LHCN-M2 (cell line): ENCODE data around the gene CYP27C1. TPM values are rescaled to one million over a fixed set of nuclear protein-coding genes. Genes with fewer than 3 reads are reported as not detected.
"Not testable (repeated sequence)": the region's sequence is repeated elsewhere in the genome, so short reads cannot be mapped to it uniquely, and the experiment has no call there.

Experiments
- DNase-seq: peaks from one replicate; pipeline ENCODE4 v3.0.0-alpha.2; 2012; ENCODE audit warnings: low read depth
- total RNA-seq: library from RNA; depleted of rRNA; stranded (reverse); fragments of >200 nt; gene quantifications from 2 replicates; pipeline ENCODE4 v1.2.3, GENCODE V29; 2014

CYP27C1 gene
- total RNA-seq, 1 experiment from 2014 or later, result 0.63 TPM

DNA sequence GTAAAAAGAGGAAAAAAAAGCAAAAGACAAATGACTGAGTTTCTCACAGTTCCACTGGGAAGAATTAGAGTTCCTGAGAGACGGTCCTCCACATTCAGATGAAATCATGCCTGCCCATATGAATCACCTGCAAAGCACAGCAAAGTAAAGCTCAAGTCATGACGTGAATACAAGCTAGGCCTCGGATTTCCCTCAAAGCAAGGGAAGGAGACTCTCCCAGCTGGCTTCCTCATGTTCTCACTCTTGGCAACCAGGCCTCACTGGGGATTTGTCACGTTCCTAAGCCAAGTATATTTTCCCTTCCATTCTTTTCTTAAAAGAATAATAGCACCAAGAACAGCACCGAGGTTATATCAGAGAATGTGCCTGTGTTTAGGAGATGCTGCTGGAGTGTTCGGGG lies 47.0 kb downstream of the CYP27C1 start:
- DNase-seq, result peak; percentile 80

DNA sequence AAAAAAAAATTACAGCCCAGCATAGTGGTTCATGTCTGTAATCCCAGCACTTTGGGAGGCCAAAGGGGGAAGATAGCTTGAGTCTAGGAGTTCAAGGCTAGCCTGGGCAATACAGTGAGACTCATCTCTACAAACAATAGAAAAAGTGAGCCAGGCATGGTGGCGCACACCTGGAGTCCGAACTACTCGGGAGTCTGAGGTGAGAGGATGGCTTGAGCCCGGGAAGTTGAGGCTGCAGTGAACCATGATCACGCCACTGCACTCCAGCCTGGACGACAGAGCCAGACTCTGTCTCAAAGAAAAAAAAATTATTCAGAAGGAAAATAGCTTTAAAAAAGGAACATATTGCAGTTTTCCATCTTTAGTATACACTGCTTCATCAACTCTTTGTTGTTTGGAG lies 47.8 kb downstream of the CYP27C1 start:
- no peak for DNase-seq

DNA sequence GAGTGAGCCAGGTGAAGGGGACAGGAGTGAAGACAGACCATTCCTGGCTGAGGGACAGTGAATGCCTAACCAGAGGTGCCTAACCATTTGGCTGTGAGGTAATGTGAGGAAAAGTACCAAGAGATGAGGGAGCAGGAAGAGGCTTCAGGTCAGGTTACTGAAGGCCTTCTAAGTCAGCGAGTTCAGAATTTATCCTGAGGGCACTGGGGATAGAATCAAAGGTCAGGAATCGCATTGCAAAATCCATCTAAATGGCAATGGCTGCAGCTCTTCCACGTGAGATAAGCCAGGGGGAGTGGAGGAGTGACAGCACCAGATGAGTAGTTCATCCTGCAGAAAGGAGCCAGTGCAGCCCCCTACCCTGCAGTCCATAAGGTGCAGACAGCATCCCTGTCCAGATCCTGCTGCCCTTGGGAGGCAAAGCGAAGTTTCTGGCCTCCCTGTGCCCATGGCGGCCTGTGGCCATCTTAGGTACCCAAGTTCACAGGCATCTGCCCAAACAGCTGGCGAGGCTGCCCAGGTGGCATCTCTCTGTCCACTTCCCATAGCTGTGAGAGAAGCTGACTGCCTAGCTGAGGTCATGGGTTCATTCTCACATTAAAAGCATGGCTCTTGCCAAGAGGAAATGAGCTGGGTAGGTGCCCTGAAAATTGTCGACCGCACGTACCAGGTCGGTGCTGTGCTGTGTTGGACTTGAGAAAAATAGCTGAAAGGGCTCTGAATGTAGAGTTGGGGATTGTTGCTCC lies 49.5 kb downstream of the CYP27C1 start:
- DNase-seq, result no peak

DNA sequence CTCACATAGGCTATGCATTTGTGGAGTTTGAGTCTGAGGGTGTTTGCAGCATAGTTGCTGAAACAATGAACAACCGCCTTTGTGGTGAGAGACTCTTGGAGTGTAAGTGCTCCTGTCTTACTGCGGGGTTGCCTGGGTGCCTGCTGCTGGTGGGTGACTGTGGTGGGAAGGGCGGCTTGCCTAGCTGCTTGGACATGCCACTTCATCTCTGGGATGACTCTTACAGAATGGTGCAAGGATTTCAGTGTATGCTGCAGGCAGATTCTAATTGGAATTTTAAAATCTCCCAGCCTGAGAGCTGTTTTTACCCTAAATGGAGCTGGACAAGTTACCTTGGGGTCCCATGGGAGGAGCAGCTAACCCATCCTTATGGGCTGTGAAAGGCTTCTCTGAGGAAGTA lies 50.1 kb downstream of the CYP27C1 start:
- DNase-seq, result no peak

DNA sequence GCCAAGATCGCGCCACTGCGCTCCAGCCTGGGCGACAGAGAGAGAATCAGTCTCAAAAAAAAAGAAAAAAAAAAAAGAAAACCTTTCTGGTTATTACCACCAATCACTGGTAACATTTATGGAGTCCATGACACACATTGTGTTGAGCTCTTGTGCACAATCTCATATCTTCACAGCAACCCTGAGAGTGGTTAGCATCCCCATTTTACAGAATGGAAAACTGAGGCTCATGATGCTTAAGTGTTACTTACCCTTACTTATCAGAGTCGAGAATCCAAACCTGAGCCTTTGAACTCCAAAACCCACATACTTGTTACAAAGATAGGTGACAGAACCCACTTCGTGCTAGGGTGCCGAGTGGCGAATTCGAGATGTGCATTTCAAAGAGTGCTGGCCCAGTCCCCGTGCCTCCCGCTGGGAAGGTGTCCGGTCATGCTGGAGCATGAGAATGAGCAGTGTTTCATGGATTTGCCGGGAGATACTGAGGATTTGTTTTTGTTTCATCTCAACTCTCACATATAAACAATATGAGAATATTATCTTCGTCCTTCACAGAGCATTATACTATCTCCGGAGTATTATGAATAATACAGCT lies 50.9 kb downstream of the CYP27C1 start:
- no peak for DNase-seq

DNA sequence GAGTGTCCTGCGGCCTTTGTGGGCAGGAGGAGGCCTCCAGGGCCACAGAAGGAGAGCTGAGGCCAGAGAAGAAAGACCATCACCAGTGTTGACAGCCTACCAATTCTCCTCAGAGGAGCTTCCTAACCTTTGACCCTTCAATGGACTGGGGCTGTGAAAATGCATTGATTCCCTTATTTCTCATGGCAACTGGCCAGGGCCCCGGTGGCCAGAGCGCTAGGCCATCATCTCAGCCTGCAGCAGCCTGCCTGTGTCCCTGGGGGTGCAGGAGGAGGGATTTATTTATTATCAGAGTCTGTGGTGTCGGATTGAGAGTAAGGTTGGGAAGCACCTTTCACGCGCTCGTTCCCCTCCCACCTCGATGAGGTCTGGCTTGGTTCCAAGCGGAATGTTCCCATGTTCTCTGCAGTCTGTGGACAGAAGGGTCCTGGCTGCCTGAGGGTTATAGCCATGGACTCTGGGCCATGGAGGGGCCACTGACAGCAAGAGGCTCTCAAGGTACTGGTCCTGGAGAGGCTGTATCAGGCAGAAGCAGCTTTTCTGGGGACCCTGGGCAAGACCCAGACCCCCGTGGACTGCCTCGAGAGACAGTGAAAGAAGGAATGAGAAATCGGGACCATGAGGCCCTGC lies 53.8 kb downstream of the CYP27C1 start:
- no peak for DNase-seq

DNA sequence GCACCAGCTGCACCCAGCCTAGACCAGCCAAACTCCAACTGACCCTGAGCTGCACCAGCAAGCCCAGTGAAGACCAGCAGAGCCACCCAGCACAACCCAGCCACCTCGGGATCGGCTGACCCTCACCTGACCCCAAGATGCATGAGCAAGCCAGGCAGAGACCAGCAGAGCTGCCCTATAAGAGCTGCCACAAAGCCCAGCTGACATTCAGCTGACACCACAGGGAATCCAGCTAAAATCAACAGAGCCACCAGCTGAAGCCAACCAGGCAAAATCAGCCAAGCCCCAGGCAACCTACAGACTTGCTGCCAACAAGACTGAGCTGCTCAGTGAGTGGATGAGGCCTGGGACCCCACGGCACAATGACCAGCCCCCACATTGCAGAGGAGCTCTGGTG lies 54.6 kb downstream of the CYP27C1 start:
- DNase-seq, result peak; percentile 55

DNA sequence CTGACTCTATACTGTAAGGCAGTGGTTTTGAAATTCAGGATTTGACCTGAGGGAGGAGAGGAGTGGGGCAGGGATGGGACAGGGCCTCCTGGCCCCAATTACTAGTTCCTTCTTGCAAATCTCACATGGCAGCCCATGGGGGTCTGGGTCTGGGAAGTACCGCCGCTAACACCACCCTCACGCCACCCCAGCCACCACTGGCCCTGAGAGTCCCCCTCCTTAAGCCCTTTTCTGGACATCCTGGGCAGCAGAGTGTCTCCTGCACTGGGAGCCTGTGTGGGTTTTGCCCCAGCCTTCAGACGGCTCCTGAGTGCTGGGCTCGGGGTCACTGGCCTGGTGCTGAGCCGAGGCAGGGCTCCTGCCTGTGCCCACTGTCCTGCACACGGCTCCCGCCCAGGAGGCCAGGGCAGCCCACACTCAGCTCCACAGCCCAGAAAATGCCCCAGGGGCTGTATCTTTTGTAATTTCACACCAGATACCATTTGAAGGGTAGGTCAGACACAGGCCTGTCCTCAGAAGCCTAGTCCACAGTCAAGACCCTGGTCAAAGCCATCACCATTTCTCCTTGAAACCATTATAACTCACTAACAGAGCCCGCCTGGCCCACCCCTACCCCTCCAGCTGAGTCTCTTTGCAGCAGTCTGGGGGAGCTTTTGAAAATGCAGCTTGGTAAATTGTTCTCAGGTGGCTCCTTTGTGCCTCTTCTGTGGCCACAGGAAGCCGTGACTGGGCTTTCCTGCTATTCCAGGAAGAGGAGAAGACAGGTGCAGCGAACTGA lies 55.1 kb downstream of the CYP27C1 start:
- DNase-seq, result no peak

DNA sequence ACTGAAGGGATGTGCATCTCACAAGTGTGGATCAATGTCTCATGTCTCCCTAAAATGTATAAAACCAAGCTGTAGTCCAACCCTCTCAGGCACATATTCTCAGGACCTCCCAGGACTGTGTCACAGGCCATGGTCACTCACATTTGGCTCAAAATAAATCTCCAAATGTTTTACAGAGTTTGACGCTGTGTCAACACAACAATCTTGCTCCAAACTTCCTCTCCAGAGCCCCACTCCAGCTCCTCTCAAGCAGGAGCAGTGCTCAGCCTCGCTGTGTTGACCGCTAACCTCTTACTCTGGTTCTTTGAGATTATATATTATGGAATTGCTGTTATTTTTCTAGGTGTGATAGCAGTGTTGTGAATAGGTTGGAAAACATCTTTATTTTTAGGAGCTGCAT lies 56.2 kb downstream of the CYP27C1 start:
- no peak for DNase-seq

DNA sequence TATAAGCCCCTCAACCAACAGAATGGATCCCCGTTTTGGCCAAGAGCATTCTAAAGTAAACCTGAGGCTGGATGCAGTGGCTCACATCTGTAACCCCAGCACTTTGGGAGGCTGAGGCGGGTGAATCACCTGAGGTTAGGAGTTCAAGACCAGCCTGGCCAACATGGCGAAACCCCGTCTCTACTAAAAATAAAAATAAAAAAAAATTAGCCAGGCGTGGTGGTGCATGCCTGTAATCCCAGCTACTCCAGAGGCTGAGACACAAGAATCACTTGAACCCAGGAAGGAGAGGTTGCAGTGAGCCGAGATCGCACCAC lies 57.1 kb downstream of the CYP27C1 start:
- not testable (repeated sequence) for DNase-seq

DNA sequence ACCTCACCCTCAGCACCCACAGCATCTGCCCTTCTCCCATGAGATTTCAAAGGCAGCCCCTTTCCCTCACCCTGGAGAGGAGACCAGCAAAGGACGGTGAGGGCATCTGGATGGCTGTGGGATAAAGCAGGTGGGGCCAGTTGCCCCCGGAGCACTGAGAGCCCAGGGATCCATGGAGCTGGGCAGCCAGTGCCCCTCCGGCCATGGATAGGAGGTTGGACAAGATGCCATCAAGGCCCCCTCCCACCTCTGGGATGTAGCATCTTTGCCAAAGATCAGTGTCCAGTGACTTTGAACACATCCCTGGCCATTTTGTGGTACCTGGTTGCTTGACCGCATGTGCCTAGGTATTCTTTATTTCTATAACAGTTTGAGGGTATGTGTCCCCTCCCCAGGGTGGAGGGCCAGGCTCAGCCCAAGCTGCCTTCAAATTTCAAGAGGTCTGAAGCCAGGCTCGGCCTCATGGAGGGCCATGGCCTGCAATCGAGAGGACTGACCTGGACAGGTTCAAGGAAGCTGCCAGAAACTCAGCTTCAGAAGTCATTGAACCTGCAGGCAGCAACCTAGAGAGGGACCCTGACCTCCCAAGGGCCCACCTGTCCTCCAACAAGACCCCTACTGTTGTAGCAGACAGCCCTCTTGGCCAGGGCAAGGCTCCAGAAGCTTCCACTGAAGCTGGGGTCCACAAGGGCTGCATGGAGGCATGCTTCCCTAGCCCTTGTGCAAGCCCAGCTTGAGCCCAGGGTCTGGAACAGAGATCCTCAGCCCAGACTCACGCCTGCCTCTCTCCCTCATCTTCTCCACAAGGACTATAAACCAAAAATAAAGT lies 57.6 kb downstream of the CYP27C1 start:
- DNase-seq, result no peak

DNA sequence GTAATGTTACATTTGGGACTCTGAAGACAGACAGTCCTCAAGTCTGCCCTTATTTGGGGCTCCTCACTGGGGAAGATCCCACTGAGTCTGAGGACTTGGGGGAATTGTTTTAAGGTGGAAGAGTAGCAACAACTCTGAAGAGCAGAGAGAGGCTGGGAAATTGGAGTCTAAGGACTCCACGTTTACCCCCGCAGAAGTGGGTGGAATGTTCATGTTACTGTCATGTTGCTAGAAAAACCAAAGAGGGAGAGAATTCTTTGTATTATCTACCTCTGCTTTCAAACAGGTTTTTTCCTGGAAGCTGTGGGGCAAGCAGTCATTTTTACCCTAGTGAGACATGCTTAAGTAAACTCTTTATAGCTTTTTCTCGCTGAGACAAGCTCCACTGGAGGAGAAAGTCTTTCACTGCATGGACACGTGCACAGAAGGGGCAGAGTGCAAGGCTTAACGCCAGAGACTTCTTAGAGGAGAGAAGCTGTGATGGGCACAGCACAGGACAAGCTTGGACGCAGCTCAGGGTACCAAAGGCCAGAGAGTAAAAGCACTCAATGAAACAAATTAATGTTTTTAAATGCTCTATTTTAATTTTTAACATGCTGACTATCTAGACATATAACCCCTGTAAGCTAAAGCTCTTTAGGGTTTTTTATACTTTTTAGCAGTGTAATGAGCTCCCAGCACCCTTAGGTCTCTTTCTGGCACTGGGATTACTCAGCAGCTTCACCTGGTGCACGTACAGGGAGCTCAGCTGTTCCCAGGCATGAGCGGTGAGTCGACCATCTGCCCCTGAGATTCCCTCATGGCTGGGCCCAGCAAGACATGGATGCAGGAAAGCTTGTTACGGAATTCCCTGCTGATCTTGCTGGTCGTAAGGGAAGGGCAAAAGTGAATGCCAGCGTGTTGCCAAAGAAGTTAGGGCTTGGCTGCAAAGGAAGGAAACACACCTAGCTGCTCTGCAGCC lies 58.6 kb downstream of the CYP27C1 start:
- no peak for DNase-seq

DNA sequence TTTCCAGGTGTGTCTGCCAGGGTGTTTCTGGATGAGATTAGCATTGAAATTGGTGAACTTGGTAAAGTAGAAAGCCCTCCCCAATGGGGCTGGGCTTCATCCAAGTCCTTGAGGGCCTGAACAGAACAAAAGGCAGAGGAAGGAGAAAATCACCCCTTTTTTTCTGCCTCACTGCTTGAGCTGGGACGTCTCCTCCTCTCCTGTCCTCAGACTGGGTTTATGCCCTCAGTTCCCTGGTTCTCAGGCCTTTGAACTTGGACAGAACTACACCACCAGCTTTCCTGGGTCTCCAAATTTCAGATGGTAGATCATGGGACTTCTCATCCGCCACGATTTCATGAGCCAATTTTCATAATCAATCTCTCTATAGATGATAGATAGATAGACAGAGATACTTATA lies 59.4 kb downstream of the CYP27C1 start:
- DNase-seq, result no peak

DNA sequence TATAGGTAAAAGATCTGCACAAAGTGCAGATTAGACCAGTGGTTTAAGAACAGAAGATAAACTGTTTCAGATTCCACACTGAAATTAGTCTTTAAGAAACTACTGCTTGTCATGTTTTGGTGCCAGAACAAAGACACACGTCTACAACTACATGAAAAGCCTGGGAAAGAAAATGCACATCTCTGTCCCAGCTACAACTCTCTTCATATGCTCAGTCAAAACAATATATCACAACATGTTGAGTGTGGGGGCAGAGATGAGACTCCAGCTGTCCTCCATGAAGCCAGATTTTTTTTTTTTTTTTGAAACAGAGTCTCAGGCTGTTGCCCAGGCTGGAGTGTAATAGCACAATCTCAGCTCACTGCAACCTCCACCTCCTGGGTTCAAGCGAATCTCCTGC lies 60.6 kb downstream of the CYP27C1 start:
- no peak for DNase-seq

DNA sequence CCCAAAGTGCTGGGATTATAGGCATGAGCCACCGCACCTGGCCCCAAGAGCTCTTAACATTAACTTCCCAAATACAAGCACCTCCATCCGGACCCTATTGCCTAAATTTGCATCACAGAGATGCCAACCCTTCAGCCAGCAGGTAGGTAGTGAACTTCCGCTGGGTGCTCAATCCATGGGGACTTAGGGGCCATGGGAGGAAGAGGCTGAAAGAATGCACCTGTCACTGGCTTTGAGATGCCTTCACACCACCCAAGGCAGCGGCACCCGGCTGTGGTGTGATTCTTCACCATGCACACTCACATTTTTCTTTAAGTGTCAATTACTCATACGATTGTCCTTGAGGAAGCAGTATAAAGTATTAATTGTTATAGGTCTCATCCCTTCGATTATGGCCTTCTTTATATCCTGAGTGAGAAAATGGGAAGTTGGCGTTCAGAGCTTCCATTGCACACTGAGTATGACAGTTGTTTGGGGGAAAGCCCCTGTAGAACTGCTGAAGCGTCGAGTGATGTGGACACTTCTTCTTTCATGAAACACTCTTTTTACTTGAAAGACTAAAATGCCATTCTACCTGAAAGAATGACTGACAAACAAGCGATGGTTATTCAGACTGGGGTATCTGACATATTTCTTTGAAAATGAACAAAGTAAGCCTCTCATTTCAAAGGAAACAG lies 61.3 kb downstream of the CYP27C1 start:
- DNase-seq, result no peak

DNA sequence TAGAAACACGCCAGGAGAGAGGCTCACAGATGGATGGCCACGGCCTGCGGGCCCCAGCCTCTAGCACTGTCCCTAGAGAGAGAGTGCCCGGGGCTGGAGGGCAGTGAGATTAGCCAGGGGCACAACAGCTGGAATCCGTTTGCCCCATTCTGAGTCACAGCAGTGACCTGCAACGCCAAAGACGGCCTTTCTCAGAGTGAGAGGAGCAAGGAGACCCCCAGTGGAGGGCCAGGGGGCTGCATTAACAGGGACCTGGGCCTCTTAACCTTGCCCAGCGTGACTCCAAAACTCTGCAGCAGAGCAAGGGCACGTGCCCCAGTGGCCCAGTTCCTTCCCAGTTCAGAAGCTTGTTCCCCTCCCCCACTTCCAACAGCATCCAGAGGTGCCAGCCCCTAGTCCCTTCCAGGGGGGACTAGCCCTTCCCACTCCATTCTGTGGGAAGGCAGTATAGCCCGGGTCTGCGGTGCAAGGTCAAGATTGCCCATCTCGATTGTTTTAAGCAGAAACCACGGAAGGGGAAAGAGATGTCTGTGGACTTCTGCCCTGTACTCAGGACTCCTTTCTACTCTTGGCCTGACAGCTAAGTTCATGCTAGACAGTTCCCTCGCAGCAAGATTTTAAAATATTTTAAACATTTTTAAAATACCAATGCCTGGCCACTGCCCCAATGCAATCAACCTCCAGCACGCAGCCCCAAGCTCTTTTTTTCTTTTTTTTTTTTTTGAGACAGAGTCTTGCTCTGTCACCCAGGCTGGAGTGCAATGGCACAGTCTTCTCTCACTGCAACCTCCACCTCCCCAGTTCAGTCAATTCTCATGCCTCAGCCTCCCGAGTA lies 62.2 kb downstream of the CYP27C1 start:
- DNase-seq, result peak; percentile 80

DNA sequence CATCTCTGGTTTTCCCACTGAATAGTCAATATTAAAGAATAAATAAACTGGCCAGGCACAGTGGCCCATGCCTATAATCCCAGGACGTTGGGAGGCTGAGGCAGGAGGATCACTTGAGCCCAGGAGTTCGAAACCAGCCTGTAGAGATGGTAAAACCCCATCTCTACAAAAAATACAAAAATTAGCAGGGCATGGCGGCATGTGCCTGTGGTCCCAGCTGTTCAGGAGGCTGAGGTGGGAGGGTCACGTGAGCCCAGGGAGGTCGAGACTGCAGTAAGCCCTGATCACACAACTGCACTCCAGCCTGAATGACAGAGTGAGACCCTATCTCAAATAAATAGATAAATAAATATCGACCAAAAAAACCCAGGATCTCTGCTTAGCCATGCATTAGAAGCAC lies 63.0 kb downstream of the CYP27C1 start:
- DNase-seq, result no peak

DNA sequence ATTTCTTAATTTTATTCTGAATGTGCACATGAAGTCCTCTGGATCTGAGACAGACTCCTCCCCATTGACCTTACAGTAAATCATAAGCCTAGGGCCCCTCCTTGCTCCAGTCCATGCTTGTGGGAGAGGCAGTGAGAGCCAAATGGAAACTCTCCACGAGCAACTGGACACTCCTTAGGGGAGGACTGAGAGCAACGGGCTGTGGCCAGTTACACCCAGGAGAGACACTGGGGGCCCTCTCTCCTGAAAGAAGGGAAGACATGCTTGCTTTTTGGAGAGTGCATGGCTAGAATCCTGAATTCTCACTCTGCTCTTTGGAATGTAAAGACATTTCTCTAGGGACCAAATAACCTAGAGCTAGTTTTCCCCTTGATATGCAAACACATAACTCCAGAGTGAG lies 64.2 kb downstream of the CYP27C1 start:
- DNase-seq, result peak; percentile 53

DNA sequence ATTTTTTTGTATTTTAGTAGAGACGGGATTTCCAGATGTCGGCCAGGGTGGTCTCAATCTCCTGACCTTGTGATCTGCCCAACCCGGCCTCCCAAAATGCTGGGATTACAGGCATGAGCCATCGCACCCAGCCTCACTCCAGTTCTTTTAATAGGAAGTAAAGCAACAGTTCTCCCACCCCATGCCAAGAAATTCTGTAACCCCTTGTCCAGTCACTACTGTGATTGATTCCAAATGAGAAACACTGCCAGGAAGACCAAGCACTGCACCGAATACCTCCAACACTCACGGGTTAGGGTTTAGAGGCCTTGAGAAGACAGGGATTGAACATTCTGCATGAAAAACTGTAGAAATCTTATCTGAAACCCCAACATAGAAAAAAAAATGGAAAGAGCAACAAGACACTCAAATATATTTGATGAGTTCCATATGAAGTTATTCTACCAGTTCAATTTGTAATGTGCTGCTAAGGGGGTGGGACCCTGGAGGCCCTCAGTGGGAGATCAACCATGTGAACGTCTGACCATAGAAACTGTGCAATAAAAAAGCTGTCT lies 65.0 kb downstream of the CYP27C1 start:
- no peak for DNase-seq
